ENCODE results near the gene HTT.

HTT gene

DNA sequence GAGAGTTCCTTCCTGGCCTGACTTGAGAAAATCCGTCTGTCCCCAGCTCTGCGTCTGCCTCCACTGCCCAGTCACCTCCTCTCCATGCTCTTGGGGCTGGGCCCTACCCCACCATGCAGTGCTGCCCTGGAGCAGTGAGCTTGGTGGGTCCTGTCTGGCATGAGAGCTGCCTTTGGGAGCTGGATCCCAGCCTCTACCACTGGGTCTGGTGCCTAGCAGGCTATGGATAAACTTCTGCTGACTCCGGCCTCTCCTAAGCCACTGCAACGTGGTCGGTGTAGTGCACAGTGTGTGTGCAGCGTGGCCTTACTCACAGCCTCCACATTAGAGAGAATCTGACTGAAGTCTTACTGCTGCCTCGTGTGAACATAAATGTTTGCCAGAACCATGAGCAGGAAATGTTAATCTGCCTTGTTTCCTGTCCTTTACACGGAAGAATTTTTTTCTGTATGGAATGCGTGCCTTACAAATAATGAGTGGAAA is 47.6 kb downstream of the HTT start:
- Histone ChIP-seq H3F3A (ENCODE audit: insufficient read depth, low read length) (no peaks in the 10 kb centered on the region), H3K9ac (ENCODE audit: low read length) (no peak overlapping the region), H3K79me2 (ENCODE audit: low read length) (no peaks in the 10 kb centered on the region), H3K4me2 (ENCODE audit: low read depth, low read length) (no peak overlapping the region), H3K36me3 (replicated peaks; ENCODE audit: insufficient read depth, low read length) (peaks cover 3% of the 10 kb centered on the region; the same call in 1 of the 2 replicates), H2AFZ (ENCODE audit: low read length) (no peak overlapping the region), H3K9me2 (replicated peaks; ENCODE audit: insufficient read depth, low read length) (no peaks in the 10 kb centered on the region), H3K4me1 (ENCODE audit: low read length) (no peaks in the 10 kb centered on the region), H3K27ac (ENCODE audit: low read length) (no peak overlapping the region), H4K20me1 (ENCODE audit: insufficient read depth, low read length) (no peaks in the 10 kb centered on the region), H3K9me3 (replicated peaks; ENCODE audit: insufficient read depth, low read length) (no peaks in the 10 kb centered on the region), H3K27me3 (replicated peaks; ENCODE audit: insufficient read depth, low read length) (no peaks in the 10 kb centered on the region), H3K4me3 (ENCODE audit: low read length) (no peak overlapping the region)
- no peak for DNase-seq
- TF ChIP-seq EZH2phosphoT487 (IDR thresholded peaks at IDR 0.05; ENCODE audit: low read length) (no peak), EZH2 (optimal IDR thresholded peaks at IDR 0.05; ENCODE audit: low read depth, low read length) (no peak)
- TF ChIP-seq, protein P1, sequence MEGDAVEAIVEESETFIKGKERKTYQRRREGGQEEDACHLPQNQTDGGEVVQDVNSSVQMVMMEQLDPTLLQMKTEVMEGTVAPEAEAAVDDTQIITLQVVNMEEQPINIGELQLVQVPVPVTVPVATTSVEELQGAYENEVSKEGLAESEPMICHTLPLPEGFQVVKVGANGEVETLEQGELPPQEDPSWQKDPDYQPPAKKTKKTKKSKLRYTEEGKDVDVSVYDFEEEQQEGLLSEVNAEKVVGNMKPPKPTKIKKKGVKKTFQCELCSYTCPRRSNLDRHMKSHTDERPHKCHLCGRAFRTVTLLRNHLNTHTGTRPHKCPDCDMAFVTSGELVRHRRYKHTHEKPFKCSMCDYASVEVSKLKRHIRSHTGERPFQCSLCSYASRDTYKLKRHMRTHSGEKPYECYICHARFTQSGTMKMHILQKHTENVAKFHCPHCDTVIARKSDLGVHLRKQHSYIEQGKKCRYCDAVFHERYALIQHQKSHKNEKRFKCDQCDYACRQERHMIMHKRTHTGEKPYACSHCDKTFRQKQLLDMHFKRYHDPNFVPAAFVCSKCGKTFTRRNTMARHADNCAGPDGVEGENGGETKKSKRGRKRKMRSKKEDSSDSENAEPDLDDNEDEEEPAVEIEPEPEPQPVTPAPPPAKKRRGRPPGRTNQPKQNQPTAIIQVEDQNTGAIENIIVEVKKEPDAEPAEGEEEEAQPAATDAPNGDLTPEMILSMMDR (IDR thresholded peaks at IDR 0.05; ENCODE audit: low read length), result no peak

DNA sequence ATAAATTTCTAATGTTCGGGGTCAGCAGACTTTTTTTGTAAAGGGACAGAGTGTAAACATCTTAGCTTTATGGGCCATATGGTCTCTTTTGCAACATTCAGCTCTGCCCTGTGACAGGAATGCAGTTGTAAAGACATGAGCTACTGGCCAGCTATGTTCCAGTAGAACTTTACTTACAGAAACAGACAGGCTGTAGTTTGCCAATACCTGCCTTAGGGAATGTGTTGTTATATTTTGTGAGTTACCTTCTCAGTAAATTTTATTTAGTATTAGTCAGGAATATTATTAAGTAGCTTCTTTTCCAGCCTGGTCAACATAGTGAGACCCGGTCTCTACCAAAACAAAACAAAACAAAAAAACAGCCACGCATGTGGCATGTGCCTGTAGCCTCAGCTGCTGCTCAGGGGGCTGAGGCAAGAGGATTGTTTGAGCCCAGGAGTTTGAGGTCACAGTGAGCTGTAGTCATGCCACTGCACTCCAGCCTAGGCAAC is 48.7 kb downstream of the HTT start:
- Histone ChIP-seq H3K4me2 (ENCODE audit: low read depth, low read length) (no peak overlapping the region), H3F3A (ENCODE audit: insufficient read depth, low read length) (no peaks in the 10 kb centered on the region), H3K27ac (ENCODE audit: low read length) (no peak overlapping the region), H3K36me3 (replicated peaks; ENCODE audit: insufficient read depth, low read length) (peaks cover 3% of the 10 kb centered on the region; the same call in 1 of the 2 replicates), H3K27me3 (replicated peaks; ENCODE audit: insufficient read depth, low read length) (no peaks in the 10 kb centered on the region), H3K9me3 (replicated peaks; ENCODE audit: insufficient read depth, low read length) (no peaks in the 10 kb centered on the region), H2AFZ (ENCODE audit: low read length) (no peak overlapping the region), H3K79me2 (ENCODE audit: low read length) (no peaks in the 10 kb centered on the region), H4K20me1 (ENCODE audit: insufficient read depth, low read length) (no peaks in the 10 kb centered on the region), H3K4me1 (ENCODE audit: low read length) (no peaks in the 10 kb centered on the region), H3K9me2 (replicated peaks; ENCODE audit: insufficient read depth, low read length) (no peaks in the 10 kb centered on the region), H3K9ac (ENCODE audit: low read length) (no peak overlapping the region), H3K4me3 (ENCODE audit: low read length) (no peak overlapping the region)
- TF ChIP-seq, protein P1 (IDR thresholded peaks at IDR 0.05; ENCODE audit: low read length), result no peak
- no peak for TF ChIP-seq EZH2phosphoT487 (IDR thresholded peaks at IDR 0.05; ENCODE audit: low read length)
- no peak for DNase-seq

DNA sequence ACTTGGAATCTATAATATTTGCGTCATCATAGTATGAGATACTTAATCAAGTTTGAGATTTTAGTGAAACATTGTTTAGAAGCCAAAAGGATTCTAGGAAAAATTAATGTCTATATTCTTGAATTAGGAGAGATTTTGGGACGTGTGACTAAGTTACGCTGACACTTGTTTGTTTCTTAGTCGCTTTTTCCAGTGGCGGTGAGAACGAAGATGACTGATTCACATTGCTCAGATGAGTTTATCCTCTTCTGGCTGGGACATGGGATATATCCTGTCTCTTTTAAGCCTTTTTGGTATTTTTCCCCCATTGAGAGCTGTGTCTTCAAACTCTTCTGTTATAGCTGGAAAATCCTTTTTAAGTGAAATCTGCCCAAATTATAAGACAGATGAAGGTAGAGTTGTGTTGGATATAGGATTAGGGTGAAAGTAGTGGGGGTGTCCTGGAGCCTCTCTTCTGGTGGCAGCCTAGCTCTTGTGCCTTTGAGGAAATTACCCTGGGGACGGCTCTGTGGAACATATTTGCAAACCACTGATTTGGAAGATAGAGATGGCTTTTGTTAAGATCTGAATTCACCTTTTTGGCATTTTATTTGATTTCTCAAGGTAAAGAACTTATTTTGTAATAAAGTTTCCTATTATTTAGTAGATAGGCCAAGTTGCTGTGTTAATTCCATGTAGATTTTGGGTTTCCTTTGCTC is 49.7 kb downstream of the HTT start:
- H3K36me3 ChIP-seq (replicated peaks; ENCODE audit: insufficient read depth, low read length), result peaks cover 3% of the 10 kb centered on the region; the same call in 1 of the 2 replicates
- no peak for TF ChIP-seq EZH2phosphoT487 (IDR thresholded peaks at IDR 0.05; ENCODE audit: low read length)
- TF ChIP-seq, protein P1 (IDR thresholded peaks at IDR 0.05; ENCODE audit: low read length), result no peak
- TF ChIP-seq EZH2 (optimal IDR thresholded peaks at IDR 0.05; ENCODE audit: low read depth, low read length), result no peak
- no peak overlapping the region for H3K9ac ChIP-seq (ENCODE audit: low read length)
- no peaks in the 10 kb centered on the region for H3K9me2 ChIP-seq (replicated peaks; ENCODE audit: insufficient read depth, low read length)
- no peaks in the 10 kb centered on the region for H3K27me3 ChIP-seq (replicated peaks; ENCODE audit: insufficient read depth, low read length)
- H3K27ac ChIP-seq (ENCODE audit: low read length), result no peak overlapping the region
- H4K20me1 ChIP-seq (ENCODE audit: insufficient read depth, low read length), result no peaks in the 10 kb centered on the region
- DNase-seq, result no peak
- no peak overlapping the region for H2AFZ ChIP-seq (ENCODE audit: low read length)
- H3K79me2 ChIP-seq (ENCODE audit: low read length), result no peaks in the 10 kb centered on the region
- H3K4me2 ChIP-seq (ENCODE audit: low read depth, low read length), result no peak overlapping the region
- no peaks in the 10 kb centered on the region for H3F3A ChIP-seq (ENCODE audit: insufficient read depth, low read length)
- no peaks in the 10 kb centered on the region for H3K4me1 ChIP-seq (ENCODE audit: low read length)
- no peak overlapping the region for H3K4me3 ChIP-seq (ENCODE audit: low read length)
- no peaks in the 10 kb centered on the region for H3K9me3 ChIP-seq (replicated peaks; ENCODE audit: insufficient read depth, low read length)
